Gastroesophageal sphincter (tissue), 3 donors: ENCODE data around the gene LAMB1.

Experiments used
- EP300 ChIP-seq: sonication (generic); formaldehyde crosslinking; IDR thresholded peaks from one replicate; pipeline ENCODE4 v1.6.1; 2017; ENCODE audit warnings: antibody characterized with exemption, mild to moderate bottlenecking
- POLR2A ChIP-seq, 2 donors: fragments of 450-650 bp; IDR thresholded peaks; one replicate each; pipeline ENCODE4 v1.6.1; 2017; ENCODE audit warnings: antibody characterized with exemption in 2 of 2, mild to moderate bottlenecking in 2 of 2, moderate library complexity in 1 of 2
- POLR2AphosphoS5 ChIP-seq: sonication (generic); formaldehyde crosslinking; IDR thresholded peaks from one replicate; pipeline ENCODE4 v1.6.1; 2017; ENCODE audit warnings: antibody characterized with exemption
- TF ChIP-seq, protein P1 (sequence below), 4 experiments: fragments of 200-600 bp in 2 of 4; fragments of 450-650 bp in 2 of 4; sonication (generic) in 1 of 4; IDR thresholded peaks; one replicate each; pipeline ENCODE4 v1.5.1; 2017 to 2019; ENCODE audit warnings: antibody characterized with exemption in 4 of 4, mild to moderate bottlenecking in 2 of 4, moderate library complexity in 2 of 4

DNA sequence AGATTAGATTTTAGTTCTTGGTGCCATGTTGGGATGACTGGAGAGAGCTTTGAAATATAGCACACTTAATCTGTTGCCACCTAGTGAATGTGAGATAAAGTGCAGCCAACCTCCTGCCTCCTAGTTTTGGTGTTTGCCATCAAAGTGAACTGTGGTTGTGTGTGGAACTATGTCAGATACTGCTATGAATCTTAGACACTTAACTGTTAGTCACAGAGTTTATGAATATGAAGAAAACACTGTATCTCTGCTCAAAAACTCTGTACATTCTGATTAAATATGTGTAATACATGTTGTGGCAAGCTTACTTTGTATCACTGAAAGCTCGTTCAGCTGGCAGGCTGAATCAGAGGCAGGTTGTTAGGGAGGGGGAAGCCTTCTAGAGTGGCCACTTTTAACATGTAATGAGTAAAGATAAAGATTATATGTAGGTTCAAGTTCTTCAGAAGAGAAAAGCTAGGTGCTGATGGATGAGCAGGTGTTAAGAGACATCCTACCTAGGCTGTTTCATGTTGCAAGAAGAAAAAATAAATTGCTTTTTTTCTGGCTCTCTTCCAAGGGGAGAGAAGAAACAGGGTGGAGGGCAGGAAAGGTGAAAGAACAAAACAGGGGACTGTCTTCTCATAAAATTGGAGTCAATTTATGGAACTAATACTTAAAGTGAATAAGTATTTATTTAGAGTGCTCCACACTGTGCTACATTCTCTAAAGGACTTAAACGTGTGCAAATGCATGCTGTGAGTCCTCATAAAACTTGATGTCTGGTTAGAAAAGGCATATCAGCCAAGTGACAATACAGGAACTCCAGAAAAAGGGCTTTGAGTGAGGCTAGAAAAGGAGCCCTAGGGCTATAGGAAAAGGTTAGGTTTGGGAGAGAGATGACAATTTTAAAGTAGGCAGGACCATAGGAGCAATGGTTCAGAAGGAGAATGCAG, 14.1 kb upstream of the LAMB1 start:
- TF ChIP-seq, protein P1, sequence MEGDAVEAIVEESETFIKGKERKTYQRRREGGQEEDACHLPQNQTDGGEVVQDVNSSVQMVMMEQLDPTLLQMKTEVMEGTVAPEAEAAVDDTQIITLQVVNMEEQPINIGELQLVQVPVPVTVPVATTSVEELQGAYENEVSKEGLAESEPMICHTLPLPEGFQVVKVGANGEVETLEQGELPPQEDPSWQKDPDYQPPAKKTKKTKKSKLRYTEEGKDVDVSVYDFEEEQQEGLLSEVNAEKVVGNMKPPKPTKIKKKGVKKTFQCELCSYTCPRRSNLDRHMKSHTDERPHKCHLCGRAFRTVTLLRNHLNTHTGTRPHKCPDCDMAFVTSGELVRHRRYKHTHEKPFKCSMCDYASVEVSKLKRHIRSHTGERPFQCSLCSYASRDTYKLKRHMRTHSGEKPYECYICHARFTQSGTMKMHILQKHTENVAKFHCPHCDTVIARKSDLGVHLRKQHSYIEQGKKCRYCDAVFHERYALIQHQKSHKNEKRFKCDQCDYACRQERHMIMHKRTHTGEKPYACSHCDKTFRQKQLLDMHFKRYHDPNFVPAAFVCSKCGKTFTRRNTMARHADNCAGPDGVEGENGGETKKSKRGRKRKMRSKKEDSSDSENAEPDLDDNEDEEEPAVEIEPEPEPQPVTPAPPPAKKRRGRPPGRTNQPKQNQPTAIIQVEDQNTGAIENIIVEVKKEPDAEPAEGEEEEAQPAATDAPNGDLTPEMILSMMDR (IDR thresholded peaks at IDR 0.05), result peak; percentile 24 to 54 (median 41)
- no peak for TF ChIP-seq POLR2A (IDR thresholded peaks at IDR 0.05)
- TF ChIP-seq POLR2AphosphoS5, result no peak
- no peak for TF ChIP-seq EP300
